ENCODE data around the gene ZRANB1. TPM values are rescaled to one million over a fixed set of nuclear protein-coding genes. Genes with fewer than 3 reads are reported as not detected.

ZRANB1 gene
- total RNA-seq, 4 donors from 2014 or later, result 8.4 to 24.0 (median 16.8) TPM

- Histone ChIP-seq H3K27ac (no peak overlapping the region), H3K27me3 (no peaks in the 10 kb centered on the region), H3K4me3 (no peak overlapping the region), H3K36me3 (no peaks in the 10 kb centered on the region), H3K4me1 (peaks cover 22 to 43% (median 25%) of the 10 kb centered on the region in 4 donors), H3K9me3 (no peaks in the 10 kb centered on the region)
- intact Hi-C loops (cut with DNase I; ENCODE audit: low total_unique reads), result no loop called here
- WGBS, 2 donors (ENCODE audit: low coverage in 1 of 2), result 89 to 100% methylated on average over 1 to 17 of the region's 17 CpGs
- in situ Hi-C loops (cut with MboI; ENCODE audit: low pct_ligation_motif_present in 1 of 4, low pct_unique_long_range_greater_than_20kb in 1 of 4, low sequenced_read_pairs in 3 of 4), result no loop called here
- DNase-seq, result no peak
- TF ChIP-seq, protein P1, sequence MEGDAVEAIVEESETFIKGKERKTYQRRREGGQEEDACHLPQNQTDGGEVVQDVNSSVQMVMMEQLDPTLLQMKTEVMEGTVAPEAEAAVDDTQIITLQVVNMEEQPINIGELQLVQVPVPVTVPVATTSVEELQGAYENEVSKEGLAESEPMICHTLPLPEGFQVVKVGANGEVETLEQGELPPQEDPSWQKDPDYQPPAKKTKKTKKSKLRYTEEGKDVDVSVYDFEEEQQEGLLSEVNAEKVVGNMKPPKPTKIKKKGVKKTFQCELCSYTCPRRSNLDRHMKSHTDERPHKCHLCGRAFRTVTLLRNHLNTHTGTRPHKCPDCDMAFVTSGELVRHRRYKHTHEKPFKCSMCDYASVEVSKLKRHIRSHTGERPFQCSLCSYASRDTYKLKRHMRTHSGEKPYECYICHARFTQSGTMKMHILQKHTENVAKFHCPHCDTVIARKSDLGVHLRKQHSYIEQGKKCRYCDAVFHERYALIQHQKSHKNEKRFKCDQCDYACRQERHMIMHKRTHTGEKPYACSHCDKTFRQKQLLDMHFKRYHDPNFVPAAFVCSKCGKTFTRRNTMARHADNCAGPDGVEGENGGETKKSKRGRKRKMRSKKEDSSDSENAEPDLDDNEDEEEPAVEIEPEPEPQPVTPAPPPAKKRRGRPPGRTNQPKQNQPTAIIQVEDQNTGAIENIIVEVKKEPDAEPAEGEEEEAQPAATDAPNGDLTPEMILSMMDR (IDR thresholded peaks at IDR 0.05), result no peak
- no peak for TF ChIP-seq EP300 (IDR thresholded peaks at IDR 0.05; ENCODE audit: low read depth)
- no peak for TF ChIP-seq POLR2A (IDR thresholded peaks at IDR 0.05)
- TF ChIP-seq POLR2AphosphoS5 (IDR thresholded peaks at IDR 0.05), result no peak
Measured at GRCh38 chr10:125021686-125022344, 79.9 kb downstream of the ZRANB1 start.

- intact Hi-C loops (cut with DNase I; ENCODE audit: low total_unique reads), result no loop called here
- H3K4me1 ChIP-seq, result peaks cover 22 to 34% (median 24%) of the 10 kb centered on the region in 4 donors
- TF ChIP-seq POLR2A (IDR thresholded peaks at IDR 0.05), result no peak
- no peak for TF ChIP-seq EP300 (IDR thresholded peaks at IDR 0.05; ENCODE audit: low read depth)
- no peak for TF ChIP-seq POLR2AphosphoS5 (IDR thresholded peaks at IDR 0.05)
- TF ChIP-seq, protein P1 (IDR thresholded peaks at IDR 0.05), result no peak
- DNase-seq, result no peak
- no peaks in the 10 kb centered on the region for H3K36me3 ChIP-seq
- H3K4me3 ChIP-seq, result no peak overlapping the region
- in situ Hi-C loops (cut with MboI; ENCODE audit: low pct_ligation_motif_present in 1 of 4, low pct_unique_long_range_greater_than_20kb in 1 of 4, low sequenced_read_pairs in 3 of 4), result no loop called here
- H3K9me3 ChIP-seq, result no peaks in the 10 kb centered on the region
- peak overlapping the region in 1 of 4 donors; percentile 72 for H3K27ac ChIP-seq
- 92 to 94% methylated on average over 6 to 8 of the region's 8 CpGs for WGBS, 2 donors (ENCODE audit: low coverage in 1 of 2)
- H3K27me3 ChIP-seq, result no peaks in the 10 kb centered on the region
Measured at GRCh38 chr10:125022671-125023070, 80.7 kb downstream of the ZRANB1 start.

- Histone ChIP-seq H3K4me1 (peaks cover 22 to 32% (median 24%) of the 10 kb centered on the region in 4 donors), H3K27ac (peak overlapping the region; percentile 9 to 72 (median 45)), H3K36me3 (no peaks in the 10 kb centered on the region), H3K27me3 (no peaks in the 10 kb centered on the region), H3K4me3 (no peak overlapping the region), H3K9me3 (no peaks in the 10 kb centered on the region)
- in situ Hi-C loops (cut with MboI; ENCODE audit: low pct_ligation_motif_present in 1 of 4, low pct_unique_long_range_greater_than_20kb in 1 of 4, low sequenced_read_pairs in 3 of 4), result no loop called here
- intact Hi-C loops (cut with DNase I; ENCODE audit: low total_unique reads), result no loop called here
- TF ChIP-seq, protein P1 (IDR thresholded peaks at IDR 0.05), result no peak
- TF ChIP-seq EP300 (IDR thresholded peaks at IDR 0.05; ENCODE audit: low read depth) (no peak), POLR2AphosphoS5 (IDR thresholded peaks at IDR 0.05) (no peak), POLR2A (IDR thresholded peaks at IDR 0.05) (no peak)
- WGBS, 2 donors (ENCODE audit: low coverage in 1 of 2), result 68% methylated on average over 21 of the region's 21 CpGs; no CpG with 5 or more reads in 1 of the 2 donors
- DNase-seq, result no peak
Measured at GRCh38 chr10:125023255-125023654, 81.3 kb downstream of the ZRANB1 start.

- no peaks in the 10 kb centered on the region for H3K36me3 ChIP-seq
- peak overlapping the region; percentile 9 to 72 (median 45) for H3K27ac ChIP-seq
- H3K4me3 ChIP-seq, result no peak overlapping the region
- in situ Hi-C loops (cut with MboI; ENCODE audit: low pct_ligation_motif_present in 1 of 4, low pct_unique_long_range_greater_than_20kb in 1 of 4, low sequenced_read_pairs in 3 of 4), result no loop called here
- 30 to 39% methylated on average over 10 to 26 of the region's 26 CpGs for WGBS, 2 donors (ENCODE audit: low coverage in 1 of 2)
- peaks cover 22 to 32% (median 24%) of the 10 kb centered on the region in 4 donors for H3K4me1 ChIP-seq
- H3K27me3 ChIP-seq, result no peaks in the 10 kb centered on the region
- intact Hi-C loops (cut with DNase I; ENCODE audit: low total_unique reads), result no loop called here
- DNase-seq, result peak; percentile 62
- no peak for TF ChIP-seq POLR2AphosphoS5 (IDR thresholded peaks at IDR 0.05)
- no peak for TF ChIP-seq EP300 (IDR thresholded peaks at IDR 0.05; ENCODE audit: low read depth)
- no peak for TF ChIP-seq POLR2A (IDR thresholded peaks at IDR 0.05)
- TF ChIP-seq, protein P1 (IDR thresholded peaks at IDR 0.05), result no peak
- H3K9me3 ChIP-seq, result no peaks in the 10 kb centered on the region
Measured at GRCh38 chr10:125023862-125024496, 82.1 kb downstream of the ZRANB1 start.

Data from transverse colon (tissue), 4 donors.